H1 (cell line): ENCODE results near the gene CHSY3. TPM values are rescaled to one million over a fixed set of nuclear protein-coding genes. Genes with fewer than 3 reads are reported as not detected.

ENCODE experiments used
- polyA plus RNA-seq, 7 experiments: library from polyadenylated mRNA; depleted of rRNA in 3 of 7; stranded (reverse) in 5 of 7; unstranded in 2 of 7; fragments of >200 nt in 5 of 7; fragments of 200-250 nt in 2 of 7; gene quantifications; 1 replicate in 5 of 7; 2 replicates in 1 of 7; 4 replicates in 1 of 7; pipeline versions ENCODE4 v1.2.1 to v1.2.3, GENCODE V29; 2011 to 2013; ENCODE audit warnings: missing spikeins in 2 of 7, mixed read lengths in 2 of 7
- total RNA-seq: library from RNA; stranded (reverse); fragmentation: NEBNext Ultra II Directional; extraction: Animal tissue kit (Norgen Biotek cat#: 25700); gene quantifications from 2 replicates; pipeline ENCODE4 v1.2.1, GENCODE V29; 2021
- TF ChIP-seq, protein P1 (sequence below): IDR thresholded peaks from 2 replicates; pipeline ENCODE4 v1.6.1; 2012; ENCODE audit warnings: low read length, inconsistent platforms

CHSY3 gene
- total and polyA plus RNA-seq, 2 of the 8 experiments (the other 6 are each of a cell fraction or from before 2014, with no cell fraction given), result 0.24 to 1.8 TPM

DNA sequence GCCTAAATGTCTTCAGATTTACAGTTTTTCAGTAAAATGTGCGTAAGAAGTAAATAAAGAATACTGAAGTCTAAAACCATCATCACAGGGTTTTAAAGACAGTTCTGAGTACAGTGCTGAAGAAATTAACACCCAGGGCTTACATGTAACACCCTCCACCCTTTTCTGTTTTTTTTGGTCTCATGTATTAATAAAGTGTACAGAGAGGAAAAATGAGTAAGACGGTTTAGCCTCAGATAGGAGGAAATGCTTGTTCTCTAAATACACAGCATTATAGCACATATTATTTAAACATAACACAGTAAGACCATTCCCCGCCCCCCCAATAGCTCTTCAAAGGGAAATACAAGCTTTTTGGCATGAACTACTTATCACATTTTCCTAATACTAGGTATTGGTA, 119.3 kb downstream of the CHSY3 start (continued):
- TF ChIP-seq, protein P1, sequence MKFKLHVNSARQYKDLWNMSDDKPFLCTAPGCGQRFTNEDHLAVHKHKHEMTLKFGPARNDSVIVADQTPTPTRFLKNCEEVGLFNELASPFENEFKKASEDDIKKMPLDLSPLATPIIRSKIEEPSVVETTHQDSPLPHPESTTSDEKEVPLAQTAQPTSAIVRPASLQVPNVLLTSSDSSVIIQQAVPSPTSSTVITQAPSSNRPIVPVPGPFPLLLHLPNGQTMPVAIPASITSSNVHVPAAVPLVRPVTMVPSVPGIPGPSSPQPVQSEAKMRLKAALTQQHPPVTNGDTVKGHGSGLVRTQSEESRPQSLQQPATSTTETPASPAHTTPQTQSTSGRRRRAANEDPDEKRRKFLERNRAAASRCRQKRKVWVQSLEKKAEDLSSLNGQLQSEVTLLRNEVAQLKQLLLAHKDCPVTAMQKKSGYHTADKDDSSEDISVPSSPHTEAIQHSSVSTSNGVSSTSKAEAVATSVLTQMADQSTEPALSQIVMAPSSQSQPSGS, result no peak
